ENCODE data around the gene PPIF.

GRCh38 chr10:79321494-79321882 lies 25.8 kb upstream of the PPIF start:
- TF ChIP-seq, protein P1, sequence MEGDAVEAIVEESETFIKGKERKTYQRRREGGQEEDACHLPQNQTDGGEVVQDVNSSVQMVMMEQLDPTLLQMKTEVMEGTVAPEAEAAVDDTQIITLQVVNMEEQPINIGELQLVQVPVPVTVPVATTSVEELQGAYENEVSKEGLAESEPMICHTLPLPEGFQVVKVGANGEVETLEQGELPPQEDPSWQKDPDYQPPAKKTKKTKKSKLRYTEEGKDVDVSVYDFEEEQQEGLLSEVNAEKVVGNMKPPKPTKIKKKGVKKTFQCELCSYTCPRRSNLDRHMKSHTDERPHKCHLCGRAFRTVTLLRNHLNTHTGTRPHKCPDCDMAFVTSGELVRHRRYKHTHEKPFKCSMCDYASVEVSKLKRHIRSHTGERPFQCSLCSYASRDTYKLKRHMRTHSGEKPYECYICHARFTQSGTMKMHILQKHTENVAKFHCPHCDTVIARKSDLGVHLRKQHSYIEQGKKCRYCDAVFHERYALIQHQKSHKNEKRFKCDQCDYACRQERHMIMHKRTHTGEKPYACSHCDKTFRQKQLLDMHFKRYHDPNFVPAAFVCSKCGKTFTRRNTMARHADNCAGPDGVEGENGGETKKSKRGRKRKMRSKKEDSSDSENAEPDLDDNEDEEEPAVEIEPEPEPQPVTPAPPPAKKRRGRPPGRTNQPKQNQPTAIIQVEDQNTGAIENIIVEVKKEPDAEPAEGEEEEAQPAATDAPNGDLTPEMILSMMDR (IDR thresholded peaks at IDR 0.05): no peak
- TF ChIP-seq EZH2 (IDR thresholded peaks at IDR 0.05) (no peak), EZH2phosphoT487 (IDR thresholded peaks at IDR 0.05) (no peak)

Data from neural progenitor cell (in vitro differentiated cells).